GM18868 (cell line): Measurements from ENCODE around the gene ST6GALNAC3.
"Not testable (repeated sequence)": the region's sequence is repeated elsewhere in the genome, so short reads cannot be mapped to it uniquely, and the experiment has no call there.

Experiments used
- ATAC-seq: cut with Tn5 transposase; IDR thresholded peaks from one replicate; pipeline ENCODE4 v1.9.1; 2021; ENCODE audit warnings: mild to moderate bottlenecking, moderate library complexity; ENCODE audit not compliant: unreplicated experiment

The ST6GALNAC3 gene

GRCh38 chr1:76238094-76238628 lies 163.6 kb downstream of the ST6GALNAC3 start:
- ATAC-seq, result no peak

GRCh38 chr1:76239470-76239918 lies 164.9 kb downstream of the ST6GALNAC3 start:
- ATAC-seq, result no peak

- ATAC-seq, result no peak
These were observed 165.8 kb downstream of the ST6GALNAC3 start for GRCh38 chr1:76240316-76240715.

DNA sequence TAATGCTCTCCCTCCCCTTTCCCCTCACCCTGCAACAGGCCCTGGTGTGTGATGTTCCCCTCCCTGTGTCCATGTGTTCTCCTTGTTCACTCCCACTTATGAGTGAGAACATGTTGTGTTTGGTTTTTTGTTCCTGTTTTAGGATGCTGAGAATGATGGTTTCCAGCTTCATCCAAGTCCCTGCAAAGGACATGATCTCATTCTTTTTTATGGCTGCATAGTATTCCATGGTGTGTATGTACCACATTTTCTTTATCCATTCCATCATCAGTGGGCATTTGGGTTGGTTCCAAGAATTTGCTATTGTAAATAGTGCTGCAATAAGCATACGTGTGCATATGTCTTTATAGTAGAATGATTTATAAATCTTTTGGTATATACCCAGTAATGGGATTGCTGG lies 168.0 kb downstream of the ST6GALNAC3 start:
- not testable (repeated sequence) for ATAC-seq

DNA sequence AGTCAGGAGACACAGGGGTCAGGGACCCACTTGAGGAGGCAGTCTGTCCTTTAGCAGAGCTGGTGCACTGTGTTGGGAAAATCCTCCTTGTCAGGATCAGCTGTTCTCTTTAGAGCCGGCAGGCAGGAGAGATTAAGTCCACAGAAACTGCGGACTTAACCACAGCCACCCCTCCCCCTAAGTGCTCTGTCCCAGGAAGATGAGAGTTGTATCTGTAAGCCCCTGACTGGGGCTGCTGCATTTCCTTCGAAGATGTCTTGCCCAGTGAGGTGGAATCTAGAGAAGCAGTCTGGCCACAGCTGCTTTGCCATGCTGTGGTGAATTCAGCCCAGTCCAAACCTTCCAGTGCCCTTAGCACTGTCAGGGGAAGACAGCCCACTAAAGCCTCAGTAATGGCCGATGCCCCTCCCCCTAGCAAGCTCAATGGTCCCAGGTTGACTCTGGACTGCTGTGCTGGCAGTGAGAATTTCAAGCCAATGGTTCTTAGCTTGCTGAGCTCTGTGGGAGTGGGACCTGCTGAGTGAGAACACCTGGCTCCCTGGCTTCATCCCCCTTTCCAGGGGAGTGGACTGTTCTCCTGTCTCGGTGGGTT lies 172.8 kb downstream of the ST6GALNAC3 start:
- ATAC-seq, result no peak

- ATAC-seq, result no peak
These were observed 175.7 kb downstream of the ST6GALNAC3 start for GRCh38 chr1:76250271-76250670.

DNA sequence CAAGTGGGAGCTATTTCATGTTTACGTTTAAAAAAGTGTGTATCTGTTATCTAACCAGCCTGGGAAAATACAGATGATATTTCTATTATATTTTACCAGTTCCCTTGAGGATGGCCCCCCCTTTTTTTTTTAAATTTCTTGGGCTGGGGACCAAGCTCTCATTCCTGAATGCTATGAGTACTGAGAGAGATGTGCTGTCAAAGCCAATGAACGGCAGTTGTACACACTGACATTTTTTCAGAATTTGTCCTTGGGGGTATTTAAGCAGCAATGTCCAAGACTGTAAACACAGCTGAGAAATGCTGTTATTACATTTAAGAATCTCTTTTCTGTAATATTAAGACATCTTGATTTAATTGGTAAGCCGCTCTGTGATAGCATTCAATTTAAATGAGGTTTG lies 177.9 kb downstream of the ST6GALNAC3 start:
- no peak for ATAC-seq

- ATAC-seq, result no peak
These were observed 179.8 kb downstream of the ST6GALNAC3 start for GRCh38 chr1:76254104-76255030.

DNA sequence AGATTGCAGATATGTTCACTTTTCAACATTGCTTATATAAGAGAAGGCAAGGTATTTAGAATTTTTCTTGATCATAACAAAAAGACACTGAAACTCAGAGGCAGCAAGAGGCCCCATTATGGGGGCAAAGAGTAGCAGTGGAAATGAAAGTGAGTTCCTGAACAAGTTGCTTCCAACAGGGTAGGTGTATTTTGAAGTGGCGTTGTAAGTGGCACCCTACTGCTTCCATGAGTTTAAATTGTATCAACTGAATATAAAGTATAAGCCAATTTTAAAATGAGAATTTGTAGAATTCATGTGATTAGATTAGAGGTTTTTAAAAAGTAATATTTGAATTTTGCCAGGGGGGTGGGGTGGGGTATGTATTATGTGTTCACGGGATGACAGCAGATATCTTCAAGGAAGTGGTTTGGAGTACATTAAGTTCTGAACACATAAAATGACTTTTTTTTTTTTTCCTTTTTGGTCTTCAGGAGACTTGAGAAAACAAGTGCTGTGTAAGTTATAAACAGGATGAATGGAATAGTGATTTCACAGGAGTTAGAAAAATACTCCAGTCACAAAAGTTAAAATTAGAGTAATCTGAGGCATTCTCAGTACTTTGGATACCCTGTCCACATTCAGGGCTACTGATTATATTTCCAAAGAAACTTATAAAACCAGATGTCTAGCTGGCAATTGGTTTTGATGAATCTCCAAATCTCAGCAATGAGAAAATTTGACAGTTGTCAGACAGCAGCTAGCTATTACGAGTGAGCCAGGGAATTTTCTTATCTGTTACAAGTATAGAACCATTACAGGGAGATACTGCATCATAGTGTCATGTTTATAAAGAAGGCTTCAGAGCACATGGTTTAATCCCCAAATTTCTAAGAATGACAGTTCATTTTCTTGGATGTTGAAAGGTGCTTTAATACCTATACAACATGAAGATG lies 182.0 kb downstream of the ST6GALNAC3 start:
- ATAC-seq, result no peak

- ATAC-seq, result no peak
These were observed 183.3 kb downstream of the ST6GALNAC3 start for GRCh38 chr1:76257823-76258222.

DNA sequence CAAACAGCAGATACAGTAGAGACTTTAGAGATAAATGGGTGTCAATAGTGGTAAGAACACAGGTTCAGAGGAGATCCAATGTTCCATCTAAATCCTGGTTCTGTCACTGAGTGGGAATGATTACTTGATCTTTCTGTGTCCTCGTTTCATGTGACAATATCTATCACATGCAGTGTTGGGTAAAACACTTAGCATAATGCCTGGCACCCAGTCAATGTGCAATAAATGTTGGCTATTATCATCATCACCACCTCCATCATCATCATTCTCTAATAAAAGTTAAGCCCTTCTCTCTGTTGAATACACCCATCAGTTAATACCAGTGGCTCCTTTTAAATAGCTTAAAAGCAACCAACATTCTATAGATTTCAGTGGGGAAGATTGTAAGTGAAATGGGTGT lies 184.7 kb downstream of the ST6GALNAC3 start:
- ATAC-seq, result no peak

DNA sequence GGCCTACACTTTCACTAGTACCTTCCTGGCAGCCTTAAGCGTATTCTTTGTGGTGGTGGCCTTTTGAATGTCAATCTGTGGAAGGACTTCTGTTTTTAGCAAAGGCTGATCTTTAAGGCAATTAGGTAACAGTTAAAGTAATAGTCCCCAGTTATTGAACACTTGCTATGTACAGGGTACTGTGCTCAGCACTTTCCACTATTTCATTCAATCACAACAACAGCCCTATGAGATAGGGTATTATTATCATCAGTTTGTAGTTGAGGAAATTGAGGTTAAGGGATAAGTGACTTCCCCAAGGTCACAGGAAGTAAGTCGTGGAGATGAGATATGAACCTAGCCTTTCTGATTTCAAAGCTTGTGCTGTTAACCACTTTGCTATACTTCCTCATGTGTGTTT lies 185.7 kb downstream of the ST6GALNAC3 start:
- ATAC-seq, result no peak

GRCh38 chr1:76262601-76263000 lies 188.1 kb downstream of the ST6GALNAC3 start:
- ATAC-seq, result no peak

- ATAC-seq, result no peak
These were observed 190.1 kb downstream of the ST6GALNAC3 start for GRCh38 chr1:76264642-76265041.

DNA sequence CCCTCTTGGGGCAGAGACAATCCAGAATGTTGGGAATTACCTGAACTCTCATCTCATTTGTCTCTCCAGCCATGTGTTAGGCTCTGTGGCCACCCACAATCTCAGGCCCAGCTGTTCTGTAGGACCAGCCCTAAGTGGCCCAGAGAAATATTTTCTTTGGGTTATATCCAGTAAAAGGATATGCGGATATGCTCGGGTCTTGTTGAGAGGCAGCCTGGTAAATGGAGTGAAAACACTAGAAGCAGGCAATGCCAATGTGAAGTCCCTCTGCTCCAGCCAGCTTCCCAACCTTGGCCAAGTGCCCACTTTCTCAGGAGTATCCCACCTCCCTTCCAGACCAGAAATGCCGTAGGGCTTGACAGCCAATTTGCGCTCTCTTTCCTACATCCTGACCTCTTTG lies 192.2 kb downstream of the ST6GALNAC3 start:
- no peak for ATAC-seq

GRCh38 chr1:76267631-76268030 lies 193.1 kb downstream of the ST6GALNAC3 start:
- ATAC-seq, result no peak

GRCh38 chr1:76268341-76268740 lies 193.8 kb downstream of the ST6GALNAC3 start:
- ATAC-seq, result no peak

GRCh38 chr1:76269155-76269554 lies 194.6 kb downstream of the ST6GALNAC3 start:
- ATAC-seq, result no peak

- no peak for ATAC-seq
These were observed 199.8 kb downstream of the ST6GALNAC3 start for GRCh38 chr1:76274302-76274701.

GRCh38 chr1:76274718-76275117 lies 200.2 kb downstream of the ST6GALNAC3 start:
- ATAC-seq, result no peak

DNA sequence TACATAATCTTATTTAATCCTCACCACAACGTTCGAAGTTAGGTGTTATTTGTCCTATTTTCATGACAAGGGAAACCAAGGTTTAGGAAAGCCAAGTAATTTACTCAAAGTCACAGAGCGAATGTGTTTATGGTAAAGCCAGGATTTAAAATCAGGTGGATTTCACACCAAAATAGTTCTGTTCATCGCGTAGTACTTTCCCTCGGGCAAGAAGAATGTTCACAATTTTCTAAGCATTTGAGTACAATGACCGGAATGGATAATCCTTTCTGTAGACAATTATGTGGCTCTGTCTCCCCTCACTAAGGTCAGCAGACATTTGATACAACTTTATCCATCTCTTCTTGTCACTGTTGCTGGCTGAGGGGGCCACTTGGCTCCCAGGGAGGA lies 204.2 kb downstream of the ST6GALNAC3 start:
- no peak for ATAC-seq
